ENCODE measurements around the gene SLC13A5. TPM values are rescaled to one million over a fixed set of nuclear protein-coding genes. Genes with fewer than 3 reads are reported as not detected.
A peak's percentile ranks its signal among the peaks of the same experiment; 100 is the strongest.
"Not testable (repeated sequence)": the region's sequence is repeated elsewhere in the genome, so short reads cannot be mapped to it uniquely, and the experiment has no call there.

Gene SLC13A5
- polyA plus RNA-seq, 3 donors = 2.4 to 4.1 (median 3.5) TPM

- DNase-seq (ENCODE audit: extremely low read depth in 1 of 11, low read depth in 9 of 11, low spot score in 4 of 11) = no peak
These were observed 41.7 kb downstream of the SLC13A5 start for GRCh38 chr17:6671431-6671830.

DNA sequence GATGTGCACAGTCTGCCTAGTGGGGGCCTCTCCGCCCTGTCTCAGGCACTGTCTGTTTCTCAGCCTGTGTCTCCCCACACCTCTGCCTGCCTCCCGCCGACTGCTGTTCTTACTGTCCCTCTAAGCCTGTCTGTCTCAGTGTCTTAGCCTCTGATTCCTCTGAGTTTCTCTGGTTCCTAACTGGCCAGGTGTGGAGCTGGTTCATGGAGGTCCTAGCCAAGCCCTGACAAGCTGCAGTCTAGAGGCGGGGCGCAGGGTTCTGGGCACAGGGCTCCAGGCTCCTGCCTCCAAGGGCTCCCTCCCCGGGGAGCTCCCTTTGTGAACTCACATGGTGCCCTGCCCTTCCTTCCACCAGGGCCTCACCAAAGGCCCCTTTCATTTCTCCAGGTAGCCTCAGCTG is 42.2 kb downstream of the SLC13A5 start:
- no peak for DNase-seq (ENCODE audit: extremely low read depth in 1 of 11, low read depth in 9 of 11, low spot score in 4 of 11)

DNA sequence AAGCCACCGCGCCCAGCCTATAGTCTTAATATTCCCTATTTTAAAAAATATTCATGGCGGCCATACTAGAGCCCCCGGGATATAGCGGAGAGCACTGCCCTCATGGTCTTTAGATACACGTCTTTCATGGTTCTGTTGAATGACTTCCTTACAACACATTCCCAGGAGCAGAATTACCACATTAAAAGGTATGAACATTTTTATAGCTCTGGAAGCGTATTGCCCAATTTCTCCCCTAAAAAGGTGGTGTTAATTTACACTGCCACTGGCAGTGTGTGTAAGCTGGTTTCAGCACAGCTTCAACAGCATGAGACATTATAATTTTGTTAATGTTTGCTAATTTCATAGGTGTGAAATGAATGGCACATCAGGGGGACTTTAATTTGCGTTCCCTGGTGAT is 42.6 kb downstream of the SLC13A5 start:
- no peak for DNase-seq (ENCODE audit: extremely low read depth in 1 of 11, low read depth in 9 of 11, low spot score in 4 of 11)

GRCh38 chr17:6669479-6670212 is 43.5 kb downstream of the SLC13A5 start:
- DNase-seq (ENCODE audit: extremely low read depth in 1 of 11, low read depth in 9 of 11, low spot score in 4 of 11) = no peak

- no peak for DNase-seq (ENCODE audit: extremely low read depth in 1 of 11, low read depth in 9 of 11, low spot score in 4 of 11)
These were observed 44.3 kb downstream of the SLC13A5 start for GRCh38 chr17:6668727-6669425.

- no peak for DNase-seq (ENCODE audit: extremely low read depth in 1 of 11, low read depth in 9 of 11, low spot score in 4 of 11)
These were observed 45.0 kb downstream of the SLC13A5 start for GRCh38 chr17:6668219-6668618.

DNA sequence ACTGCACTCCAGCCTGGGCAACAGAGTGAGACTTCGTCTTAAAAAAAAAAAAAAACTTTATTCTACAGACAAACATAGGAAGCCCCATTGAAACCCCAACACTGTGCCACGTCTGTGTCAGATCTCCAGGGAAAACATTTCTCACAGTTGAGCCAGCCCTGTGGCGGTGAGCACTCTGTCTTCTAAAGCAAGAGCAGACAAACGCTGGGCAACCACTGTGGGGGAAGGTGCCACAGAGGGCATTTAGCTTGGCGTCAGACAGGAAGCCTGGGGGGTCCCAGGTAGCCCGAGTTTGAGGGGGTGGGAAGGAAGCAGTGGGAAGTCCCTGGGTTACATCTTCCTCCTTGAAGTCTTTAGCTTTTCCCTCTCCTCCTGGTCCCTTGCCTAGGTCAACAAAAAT is 45.7 kb downstream of the SLC13A5 start:
- no peak for DNase-seq (ENCODE audit: extremely low read depth in 1 of 11, low read depth in 9 of 11, low spot score in 4 of 11)

DNA sequence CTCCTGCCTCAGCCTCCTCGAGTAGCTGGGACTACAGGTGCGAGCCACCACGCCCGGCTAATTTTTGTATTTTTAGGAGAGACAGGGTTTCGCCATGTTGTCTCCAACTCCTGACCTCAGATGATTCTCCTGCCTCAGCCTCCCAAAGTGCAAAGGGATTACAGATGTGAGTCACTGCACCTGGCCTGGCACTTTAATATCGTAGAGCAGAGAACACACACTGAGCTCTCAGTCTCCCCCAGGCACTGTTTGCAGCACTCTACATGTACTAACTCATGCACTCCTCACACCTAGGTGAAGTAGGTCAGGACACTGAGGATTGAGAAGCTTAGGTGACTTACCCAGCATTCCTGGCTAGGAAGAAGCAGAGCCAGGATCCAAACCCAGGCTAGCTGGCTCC is 46.6 kb downstream of the SLC13A5 start:
- DNase-seq (ENCODE audit: extremely low read depth in 1 of 11, low read depth in 9 of 11, low spot score in 4 of 11) = no peak

- peak in 10 of 11 donors; percentile 63 to 77 (median 69) for DNase-seq (ENCODE audit: extremely low read depth in 1 of 11, low read depth in 9 of 11, low spot score in 4 of 11)
These were observed 47.1 kb downstream of the SLC13A5 start for GRCh38 chr17:6666077-6666521.

DNA sequence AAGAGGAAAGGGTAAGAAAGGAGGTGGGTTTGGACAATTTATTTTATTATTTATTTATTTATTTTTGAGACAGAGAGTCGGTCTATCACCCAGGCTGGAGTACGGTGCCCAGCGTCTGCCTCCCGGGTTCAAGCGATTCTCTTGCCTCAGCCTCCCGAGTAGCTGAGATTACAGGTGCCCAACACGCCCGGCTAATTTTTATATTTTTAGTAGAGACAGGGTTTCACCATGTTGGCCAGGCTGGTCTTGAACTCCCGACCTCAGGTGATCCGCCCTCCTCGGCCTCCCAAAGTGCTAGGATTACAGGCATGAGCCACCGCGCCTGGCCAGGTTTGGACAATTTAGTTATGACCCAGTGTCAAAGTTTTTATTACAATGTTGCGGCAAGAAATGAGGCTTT is 50.0 kb downstream of the SLC13A5 start:
- not testable (repeated sequence) for DNase-seq (ENCODE audit: extremely low read depth in 1 of 11, low read depth in 9 of 11, low spot score in 4 of 11)

DNA sequence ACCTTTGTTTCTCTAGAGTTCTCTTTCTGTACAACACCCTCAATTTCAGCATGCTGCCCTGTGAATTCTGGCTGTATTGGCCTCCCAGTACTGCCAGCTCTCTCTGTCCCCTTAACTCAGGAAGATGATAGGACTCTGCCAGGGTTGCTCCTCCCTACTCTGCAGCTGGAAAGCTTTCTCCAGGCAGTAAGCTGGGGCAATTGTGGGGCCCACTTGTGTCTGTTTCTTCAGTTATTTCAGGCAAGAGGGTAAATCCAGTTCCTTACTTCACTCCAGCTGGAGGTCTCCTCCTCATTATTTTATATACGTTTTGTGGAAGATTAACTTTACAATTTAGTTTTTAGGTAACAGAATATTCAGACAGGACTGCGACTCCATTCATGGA is 51.7 kb downstream of the SLC13A5 start:
- DNase-seq (ENCODE audit: extremely low read depth in 1 of 11, low read depth in 9 of 11, low spot score in 4 of 11) = no peak

- no peak for DNase-seq (ENCODE audit: extremely low read depth in 1 of 11, low read depth in 9 of 11, low spot score in 4 of 11)
These were observed 52.2 kb downstream of the SLC13A5 start for GRCh38 chr17:6660805-6661463.

DNA sequence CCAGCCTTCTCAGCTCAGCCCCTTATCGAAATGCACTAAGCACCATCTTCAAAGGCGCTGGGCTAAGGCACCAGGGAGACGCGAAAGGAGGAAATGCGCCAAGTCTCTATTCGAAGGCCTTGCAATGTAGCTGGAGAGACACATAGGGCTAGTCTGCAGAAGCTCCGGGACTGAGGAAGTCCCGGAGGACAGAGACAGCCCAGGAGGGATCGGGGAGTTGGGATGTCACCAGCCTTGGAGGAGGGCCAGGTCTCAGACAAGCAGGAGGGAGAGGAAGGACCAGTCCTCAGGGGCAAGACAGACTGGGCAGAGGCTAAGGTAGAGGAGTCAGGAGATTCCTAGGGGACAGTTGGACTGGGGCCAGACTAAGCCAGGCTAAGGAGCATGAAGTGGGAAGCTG is 53.1 kb downstream of the SLC13A5 start:
- DNase-seq (ENCODE audit: extremely low read depth in 1 of 11, low read depth in 9 of 11, low spot score in 4 of 11) = no peak

- DNase-seq (ENCODE audit: extremely low read depth in 1 of 11, low read depth in 9 of 11, low spot score in 4 of 11) = not testable (repeated sequence)
These were observed 54.8 kb downstream of the SLC13A5 start for GRCh38 chr17:6658411-6658810.

- no peak for DNase-seq (ENCODE audit: extremely low read depth in 1 of 11, low read depth in 9 of 11, low spot score in 4 of 11)
These were observed 55.4 kb downstream of the SLC13A5 start for GRCh38 chr17:6657633-6658287.

DNA sequence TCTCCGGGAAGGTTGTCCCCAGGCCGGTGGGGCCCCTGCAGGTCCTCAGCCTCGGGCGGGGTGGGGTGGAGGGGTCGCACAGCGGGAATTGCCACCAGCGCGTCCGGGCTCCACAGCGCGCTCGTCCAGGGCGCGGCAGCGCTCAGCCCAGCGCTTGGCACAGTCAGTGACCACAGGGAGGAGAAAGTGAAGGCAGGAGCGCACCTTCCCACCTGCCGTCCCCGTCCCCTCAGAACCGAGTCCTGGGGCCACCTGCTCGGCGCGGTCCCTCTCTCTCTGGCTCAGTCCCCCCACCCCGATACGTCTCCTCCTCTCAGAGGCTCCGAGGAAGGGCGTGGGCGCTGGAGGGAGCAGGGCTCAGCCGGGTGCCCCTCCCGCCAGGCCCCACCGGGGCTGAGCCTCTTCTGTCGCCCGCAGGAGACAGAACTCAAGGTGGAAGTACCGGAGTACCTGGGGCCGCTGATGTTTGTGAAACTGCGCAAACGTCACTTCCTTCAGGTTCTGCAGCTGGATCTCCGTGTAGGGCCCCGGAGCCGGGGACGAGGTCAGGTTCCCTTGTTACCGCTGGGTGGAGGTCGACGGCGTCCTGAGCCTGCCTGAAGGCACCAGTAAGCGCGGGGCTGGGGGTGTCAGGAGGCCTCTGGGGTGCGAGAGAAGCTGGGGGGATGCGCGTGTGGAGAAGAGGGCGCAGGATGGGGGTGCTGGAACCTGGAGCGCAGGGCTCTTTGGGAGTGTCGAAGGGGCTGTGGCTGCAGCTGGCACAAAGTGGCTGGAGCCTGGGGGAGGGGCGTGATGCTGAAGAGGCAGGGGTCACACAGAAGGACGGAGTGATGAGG is 56.2 kb downstream of the SLC13A5 start:
- DNase-seq (ENCODE audit: extremely low read depth in 1 of 11, low read depth in 9 of 11, low spot score in 4 of 11) = not testable (repeated sequence)

- DNase-seq (ENCODE audit: extremely low read depth in 1 of 11, low read depth in 9 of 11, low spot score in 4 of 11) = not testable (repeated sequence)
These were observed 57.3 kb downstream of the SLC13A5 start for GRCh38 chr17:6655732-6656361.
